VCaP (cell line): Measurements from ENCODE around the gene FAM228A.

Experiments
- H3K27ac ChIP-seq: fragments of 450-650 bp; 2 replicates; pipeline ENCODE4 v1.5.1; 2017
- CTCF ChIP-seq: fragments of 450-650 bp; conservative IDR thresholded peaks from 2 replicates; pipeline ENCODE4 v1.5.1; 2017; ENCODE audit warnings: mild to moderate bottlenecking, moderate library complexity

Gene FAM228A

GRCh38 chr2:24204505-24204904 is 29.7 kb downstream of the FAM228A start:
- no peak overlapping the region for H3K27ac ChIP-seq
- TF ChIP-seq CTCF = no peak

GRCh38 chr2:24205131-24205530 is 30.3 kb downstream of the FAM228A start:
- H3K27ac ChIP-seq = no peak overlapping the region
- no peak for TF ChIP-seq CTCF

DNA sequence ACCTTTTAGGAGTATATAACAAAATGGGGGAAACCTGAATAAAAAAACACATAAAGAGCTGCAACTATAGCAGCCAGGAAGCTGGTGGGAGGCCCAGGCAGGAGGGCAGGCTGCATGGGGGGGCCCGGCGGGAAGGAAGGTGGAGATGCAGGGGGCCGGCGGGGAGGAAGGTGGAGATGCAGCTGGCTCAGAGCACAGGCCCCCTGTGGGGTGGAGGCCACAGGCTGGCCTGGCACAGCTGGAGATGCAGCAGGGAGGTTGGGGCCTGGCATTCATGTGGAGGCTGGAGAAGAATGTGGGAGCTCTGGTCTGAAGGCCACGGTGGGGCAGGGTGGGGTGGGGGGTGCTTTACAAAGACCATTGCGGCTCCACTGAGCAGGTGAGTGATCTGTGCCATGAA is 31.4 kb downstream of the FAM228A start:
- TF ChIP-seq CTCF = no peak
- no peak overlapping the region for H3K27ac ChIP-seq

GRCh38 chr2:24206714-24207113 is 31.9 kb downstream of the FAM228A start:
- no peak for TF ChIP-seq CTCF
- H3K27ac ChIP-seq = no peak overlapping the region

GRCh38 chr2:24207359-24207758 is 32.5 kb downstream of the FAM228A start:
- H3K27ac ChIP-seq = no peak overlapping the region
- no peak for TF ChIP-seq CTCF

- no peak overlapping the region for H3K27ac ChIP-seq
- no peak for TF ChIP-seq CTCF
Measured at GRCh38 chr2:24208490-24208889, 33.6 kb downstream of the FAM228A start.

- TF ChIP-seq CTCF = no peak
- H3K27ac ChIP-seq = no peak overlapping the region
Measured at GRCh38 chr2:24209389-24210105, 34.7 kb downstream of the FAM228A start.
